ENCODE measurements around the gene ACTG2.
A peak's percentile ranks its signal among the peaks of the same experiment; 100 is the strongest.

ACTG2 gene

DNA sequence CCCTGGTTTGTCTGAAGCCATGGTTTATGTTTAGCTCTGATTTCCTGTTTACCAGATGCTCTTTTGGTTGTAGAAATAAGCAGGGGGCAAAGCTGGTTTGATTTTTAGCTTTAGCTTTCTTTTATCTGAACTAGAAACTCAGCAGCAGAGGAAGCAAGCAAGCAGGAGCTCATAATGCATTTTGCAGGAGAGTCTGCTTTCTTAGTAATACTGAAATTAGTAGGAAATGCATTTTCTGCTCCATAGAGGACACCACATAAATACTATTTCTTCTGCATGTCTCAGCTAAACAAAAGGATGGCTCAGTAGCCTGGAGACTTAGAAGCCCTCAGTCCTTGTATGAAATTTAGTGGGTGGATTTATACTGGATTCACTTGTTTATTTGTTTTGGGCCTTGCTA, 57.0 kb downstream of the ACTG2 start:
- H3K27ac ChIP-seq = peak overlapping the region; percentile 90
- H3K4me3 ChIP-seq (ENCODE audit: low read depth in 1 of 2, low read length in 1 of 2) = no peak overlapping the region
- no peaks in the 10 kb centered on the region for H3K27me3 ChIP-seq
- no peak for TF ChIP-seq CTCF (IDR thresholded peaks at IDR 0.05)
- H3K9me3 ChIP-seq = no peaks in the 10 kb centered on the region
- peaks cover 46% of the 10 kb centered on the region for H3K36me3 ChIP-seq
- peaks cover 46 to 50% of the 10 kb centered on the region in 2 experiments for H3K4me1 ChIP-seq (ENCODE audit: control insufficient read depth in 1 of 2, insufficient read depth in 1 of 2, low read depth in 1 of 2, low read length in 1 of 2)

DNA sequence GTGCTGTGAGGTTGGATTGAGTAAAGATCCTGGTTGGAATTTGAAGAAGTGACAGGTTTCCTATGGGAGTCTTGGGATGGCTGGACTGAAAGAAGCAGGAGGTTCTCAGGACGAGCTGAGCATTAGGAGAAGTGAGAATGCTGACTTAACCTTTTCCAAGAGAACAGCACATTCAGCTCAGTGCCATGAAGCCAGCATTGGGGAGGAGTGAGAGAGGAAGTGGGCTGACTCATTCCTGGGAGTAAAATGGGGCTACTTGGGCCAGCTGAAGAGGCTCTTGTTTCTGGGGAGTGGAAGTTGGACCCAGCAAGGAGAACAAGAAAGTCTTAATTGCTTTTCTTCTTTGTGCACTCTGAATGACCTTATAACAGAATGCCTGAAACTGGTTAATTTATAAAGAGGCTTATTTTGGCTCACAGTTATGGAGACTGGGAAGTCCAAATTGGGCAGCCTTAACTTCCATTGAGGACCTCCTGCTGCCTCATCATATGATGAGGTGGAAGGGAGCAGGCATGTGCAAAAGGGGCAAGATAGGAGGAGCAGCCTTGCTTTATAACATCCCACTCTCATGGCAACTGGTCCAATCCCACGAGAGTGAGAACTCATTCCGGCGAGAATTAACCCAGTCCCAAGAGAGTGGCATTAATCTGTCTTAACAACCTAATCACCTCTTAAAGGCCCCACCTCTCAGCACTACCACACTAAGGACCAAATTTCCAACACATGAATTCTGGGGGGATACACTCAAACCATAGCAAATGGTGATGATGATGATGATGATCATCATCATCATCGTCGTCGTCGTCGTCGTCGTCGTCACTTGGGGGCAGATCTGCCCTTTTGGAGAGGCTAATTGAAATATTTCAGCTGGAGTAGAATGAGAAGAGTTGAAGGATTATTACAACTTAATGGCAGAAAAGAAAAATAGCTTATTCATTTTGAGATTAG, 60.0 kb downstream of the ACTG2 start:
- Histone ChIP-seq H3K4me3 (ENCODE audit: low read depth in 1 of 2, low read length in 1 of 2) (no peak overlapping the region), H3K36me3 (peaks cover 61% of the 10 kb centered on the region), H3K4me1 (ENCODE audit: control insufficient read depth in 1 of 2, insufficient read depth in 1 of 2, low read depth in 1 of 2, low read length in 1 of 2) (peaks cover 34% of the 10 kb centered on the region in 2 experiments), H3K27ac (no peak overlapping the region), H3K9me3 (no peaks in the 10 kb centered on the region), H3K27me3 (no peaks in the 10 kb centered on the region)
- no peak for TF ChIP-seq CTCF (IDR thresholded peaks at IDR 0.05)

GRCh38 chr2:73956218-73956865, 63.5 kb downstream of the ACTG2 start:
- H3K4me3 ChIP-seq (ENCODE audit: low read depth in 1 of 2, low read length in 1 of 2) = no peak overlapping the region
- no peak overlapping the region for H3K27ac ChIP-seq
- peaks cover 67% of the 10 kb centered on the region for H3K36me3 ChIP-seq
- H3K27me3 ChIP-seq = no peaks in the 10 kb centered on the region
- no peak for TF ChIP-seq CTCF (IDR thresholded peaks at IDR 0.05)
- H3K9me3 ChIP-seq = no peaks in the 10 kb centered on the region
- H3K4me1 ChIP-seq (ENCODE audit: control insufficient read depth in 1 of 2, insufficient read depth in 1 of 2, low read depth in 1 of 2, low read length in 1 of 2) = no peaks in the 10 kb centered on the region

DNA sequence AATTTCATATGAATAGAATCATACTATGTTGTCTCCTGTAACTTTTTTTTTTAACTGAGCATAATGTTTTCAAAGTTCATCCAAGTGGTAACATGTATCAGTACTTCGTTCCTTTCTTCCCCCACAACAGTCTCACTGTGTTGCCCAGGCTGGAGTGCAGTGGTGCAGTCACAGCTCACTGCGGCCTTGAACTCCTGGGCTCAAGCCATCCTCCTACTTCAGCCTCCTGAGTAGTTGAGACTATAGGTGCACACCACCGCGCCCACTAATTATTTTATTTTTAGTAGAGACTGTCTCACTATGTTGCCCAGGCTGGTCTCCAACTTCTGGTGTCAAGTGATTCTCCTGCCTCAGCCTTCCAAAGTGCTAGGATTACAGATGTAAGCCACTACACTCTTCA, 68.5 kb downstream of the ACTG2 start:
- no peak overlapping the region for H3K27ac ChIP-seq
- no peaks in the 10 kb centered on the region for H3K4me1 ChIP-seq (ENCODE audit: control insufficient read depth in 1 of 2, insufficient read depth in 1 of 2, low read depth in 1 of 2, low read length in 1 of 2)
- no peaks in the 10 kb centered on the region for H3K27me3 ChIP-seq
- H3K9me3 ChIP-seq = no peaks in the 10 kb centered on the region
- TF ChIP-seq CTCF (IDR thresholded peaks at IDR 0.05) = no peak
- peaks cover 29% of the 10 kb centered on the region for H3K36me3 ChIP-seq
- H3K4me3 ChIP-seq (ENCODE audit: low read depth in 1 of 2, low read length in 1 of 2) = no peak overlapping the region

DNA sequence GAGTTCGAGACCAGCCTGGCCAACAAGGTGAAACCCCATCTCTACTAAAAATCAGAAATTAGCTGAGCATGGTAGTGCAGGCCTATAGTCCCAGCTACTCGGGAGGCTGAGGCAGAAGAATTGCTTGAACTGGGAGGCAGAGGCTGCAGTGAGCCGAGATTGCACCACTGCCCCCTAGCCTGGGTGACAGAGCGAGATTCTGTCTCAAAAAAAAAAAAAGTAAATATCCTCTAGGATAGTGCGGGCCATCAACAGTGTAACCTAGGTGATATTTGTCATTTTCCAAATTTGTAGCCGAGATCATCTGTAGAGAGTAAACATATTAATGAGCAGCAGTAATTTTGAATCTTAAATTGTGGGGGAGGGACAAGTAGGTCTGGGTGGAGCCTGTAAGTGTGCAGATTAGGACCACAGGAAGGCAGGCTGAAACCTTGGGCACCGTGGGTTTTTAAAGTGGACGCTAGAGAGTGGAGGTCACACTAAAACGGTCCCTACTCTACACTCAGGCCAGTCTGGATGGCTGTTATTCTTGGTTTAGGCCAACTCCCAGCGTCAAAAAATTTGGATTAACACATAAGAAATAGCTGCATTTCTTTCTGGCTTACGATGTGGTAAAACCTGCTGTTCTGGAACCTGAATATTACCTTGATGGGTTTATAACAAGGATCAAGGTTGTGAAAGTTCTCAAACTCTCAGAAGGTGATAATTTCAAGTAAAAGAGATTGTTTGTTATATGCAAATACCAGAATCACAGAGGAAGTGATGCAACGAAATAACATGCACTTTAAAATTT, 69.2 kb downstream of the ACTG2 start:
- Histone ChIP-seq H3K27ac (no peak overlapping the region), H3K9me3 (no peaks in the 10 kb centered on the region), H3K4me1 (ENCODE audit: control insufficient read depth in 1 of 2, insufficient read depth in 1 of 2, low read depth in 1 of 2, low read length in 1 of 2) (peaks cover under 1 to 3% of the 10 kb centered on the region in 2 experiments), H3K36me3 (peaks cover 23% of the 10 kb centered on the region), H3K27me3 (no peaks in the 10 kb centered on the region), H3K4me3 (ENCODE audit: low read depth in 1 of 2, low read length in 1 of 2) (no peak overlapping the region)
- no peak for TF ChIP-seq CTCF (IDR thresholded peaks at IDR 0.05)

Measured in neutrophil (primary cell).